PC-3 (cell line): ENCODE results near the gene YPEL2.

Experiments
- EZH2 ChIP-seq: fragments of 300-600 bp; sonication (generic); IDR thresholded peaks from one replicate; pipeline ENCODE4 v1.6.1; 2017; ENCODE audit warnings: antibody characterized with exemption, mild to moderate bottlenecking, low read length; ENCODE audit not compliant: unreplicated experiment
- EZH2phosphoT487 ChIP-seq: fragments of 300-600 bp; sonication (generic); IDR thresholded peaks from 2 replicates; pipeline ENCODE4 v1.6.1; 2018; ENCODE audit warnings: mild to moderate bottlenecking, antibody characterized with exemption, low read length, borderline replicate concordance
- TF ChIP-seq, protein P1 (sequence below): fragments of 300-600 bp; sonication (generic); conservative IDR thresholded peaks from 2 replicates; pipeline ENCODE4 v1.5.1; 2017; ENCODE audit warnings: antibody characterized with exemption, low read depth, mild to moderate bottlenecking, low read length

GRCh38 chr17:59418732-59419166 is 87.3 kb downstream of the YPEL2 start:
- TF ChIP-seq, protein P1, sequence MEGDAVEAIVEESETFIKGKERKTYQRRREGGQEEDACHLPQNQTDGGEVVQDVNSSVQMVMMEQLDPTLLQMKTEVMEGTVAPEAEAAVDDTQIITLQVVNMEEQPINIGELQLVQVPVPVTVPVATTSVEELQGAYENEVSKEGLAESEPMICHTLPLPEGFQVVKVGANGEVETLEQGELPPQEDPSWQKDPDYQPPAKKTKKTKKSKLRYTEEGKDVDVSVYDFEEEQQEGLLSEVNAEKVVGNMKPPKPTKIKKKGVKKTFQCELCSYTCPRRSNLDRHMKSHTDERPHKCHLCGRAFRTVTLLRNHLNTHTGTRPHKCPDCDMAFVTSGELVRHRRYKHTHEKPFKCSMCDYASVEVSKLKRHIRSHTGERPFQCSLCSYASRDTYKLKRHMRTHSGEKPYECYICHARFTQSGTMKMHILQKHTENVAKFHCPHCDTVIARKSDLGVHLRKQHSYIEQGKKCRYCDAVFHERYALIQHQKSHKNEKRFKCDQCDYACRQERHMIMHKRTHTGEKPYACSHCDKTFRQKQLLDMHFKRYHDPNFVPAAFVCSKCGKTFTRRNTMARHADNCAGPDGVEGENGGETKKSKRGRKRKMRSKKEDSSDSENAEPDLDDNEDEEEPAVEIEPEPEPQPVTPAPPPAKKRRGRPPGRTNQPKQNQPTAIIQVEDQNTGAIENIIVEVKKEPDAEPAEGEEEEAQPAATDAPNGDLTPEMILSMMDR = no peak
- TF ChIP-seq EZH2 = no peak
- no peak for TF ChIP-seq EZH2phosphoT487
